DOHH2 (cell line): ENCODE results near the gene RELB.

Source experiments
- CTCF ChIP-seq: fragments of 200-600 bp; sonication (generic); IDR thresholded peaks from one replicate; pipeline ENCODE4 v1.5.1; 2014; ENCODE audit warnings: antibody characterized with exemption, mild to moderate bottlenecking, low read depth, low read length; ENCODE audit not compliant: poor library complexity, severe bottlenecking
- EZH2phosphoT487 ChIP-seq: fragments of 200-600 bp; sonication (generic); IDR thresholded peaks from 2 replicates; pipeline ENCODE4 v1.6.1; 2017; ENCODE audit warnings: borderline replicate concordance, mild to moderate bottlenecking, antibody characterized with exemption, low read length, moderate library complexity, mixed read lengths

GRCh38 chr19:45063851-45064801, 62.9 kb downstream of the RELB start:
- TF ChIP-seq CTCF, result no peak
- no peak for TF ChIP-seq EZH2phosphoT487
